ENCODE results near the gene RNPEPL1.

GRCh38 chr2:240591226-240591625 lies 22.9 kb downstream of the RNPEPL1 start:
- TF ChIP-seq POLR2A (IDR thresholded peaks at IDR 0.05; ENCODE audit: low read depth), result no peak
- TF ChIP-seq EP300 (IDR thresholded peaks at IDR 0.05), result no peak
- no peak for TF ChIP-seq POLR2AphosphoS5 (IDR thresholded peaks at IDR 0.05)
